ENCODE data around the gene RGMB.

- TF ChIP-seq RAD21 (conservative IDR thresholded peaks at IDR 0.05): no peak
- peak; percentile 72 for TF ChIP-seq POLR2AphosphoS5 (IDR thresholded peaks at IDR 0.05)
- TF ChIP-seq EZH2 (IDR thresholded peaks at IDR 0.05; ENCODE audit: borderline replicate concordance, insufficient read depth, low read length, poor library complexity, severe bottlenecking): no peak
- TF ChIP-seq CTCF (IDR thresholded peaks at IDR 0.05; ENCODE audit: poor library complexity, severe bottlenecking): no peak
- peak; percentile 49 for TF ChIP-seq REST (IDR thresholded peaks at IDR 0.05; ENCODE audit: borderline replicate concordance)
- no peak for TF ChIP-seq TAF1 (IDR thresholded peaks at IDR 0.05; ENCODE audit: low read depth)
- peak; percentile 15 for TF ChIP-seq EP300 (conservative IDR thresholded peaks at IDR 0.05; ENCODE audit: poor library complexity, severe bottlenecking)
- peak; percentile 72 for TF ChIP-seq MXI1 (conservative IDR thresholded peaks at IDR 0.05; ENCODE audit: poor library complexity, severe bottlenecking)
Measured at GRCh38 chr5:98773214-98773463, 324 bp upstream of the RGMB start.
